Endothelial cell of umbilical vein (primary cell): ENCODE data around the gene ADAM22.

Experiments used
- CTCF ChIP-seq, 2 donors: IDR thresholded peaks; 1 replicate in 1 of 2; 2 replicates in 1 of 2; pipeline ENCODE4 v1.5.1; 2011; ENCODE audit warnings: low read length in 2 of 2, mild to moderate bottlenecking in 2 of 2, moderate library complexity in 2 of 2, control low read depth in 1 of 2, inconsistent platforms in 1 of 2, low read depth in 1 of 2; ENCODE audit not compliant: insufficient read depth in 1 of 2; ENCODE audit errors: extremely low read depth in 1 of 2
- EZH2 ChIP-seq: IDR thresholded peaks from 2 replicates; pipeline ENCODE4 v1.6.1; 2012; ENCODE audit warnings: borderline replicate concordance, low read depth, mild to moderate bottlenecking, moderate library complexity, low read length, inconsistent platforms; ENCODE audit not compliant: severe bottlenecking
- FOS ChIP-seq: IDR thresholded peaks from 2 replicates; pipeline ENCODE4 v1.6.1; 2011; ENCODE audit warnings: mild to moderate bottlenecking, low read length, moderate library complexity, borderline replicate concordance; ENCODE audit not compliant: insufficient read depth
- POLR2A ChIP-seq: IDR thresholded peaks from 2 replicates; pipeline ENCODE4 v1.6.1; 2012; ENCODE audit warnings: low read depth, mild to moderate bottlenecking, control low read depth, low read length
- TF ChIP-seq, protein P1 (sequence below): IDR thresholded peaks from 2 replicates; pipeline ENCODE4 v1.6.1; 2011; ENCODE audit not compliant: insufficient read depth, insufficient read length

GRCh38 chr7:88111954-88112471 is 178.0 kb downstream of the ADAM22 start:
- no peak for TF ChIP-seq POLR2A
- TF ChIP-seq EZH2, result no peak
- TF ChIP-seq CTCF (IDR thresholded peaks at IDR 0.05; ENCODE audit: extremely low read depth in 1 of 2, insufficient read depth in 1 of 2, low read depth in 1 of 2, low read length in 2 of 2), result no peak
- TF ChIP-seq FOS, result no peak
- TF ChIP-seq, protein P1, sequence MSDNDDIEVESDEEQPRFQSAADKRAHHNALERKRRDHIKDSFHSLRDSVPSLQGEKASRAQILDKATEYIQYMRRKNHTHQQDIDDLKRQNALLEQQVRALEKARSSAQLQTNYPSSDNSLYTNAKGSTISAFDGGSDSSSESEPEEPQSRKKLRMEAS, result no peak
